EH (cell line): ENCODE measurements around the gene MKNK2.
"Not testable (repeated sequence)": the region's sequence is repeated elsewhere in the genome, so short reads cannot be mapped to it uniquely, and the experiment has no call there.

Experiments used
- DNase-seq: peaks from one replicate; pipeline ENCODE4 v3.0.0-alpha.2; 2015; ENCODE audit warnings: low read depth

The MKNK2 gene

DNA sequence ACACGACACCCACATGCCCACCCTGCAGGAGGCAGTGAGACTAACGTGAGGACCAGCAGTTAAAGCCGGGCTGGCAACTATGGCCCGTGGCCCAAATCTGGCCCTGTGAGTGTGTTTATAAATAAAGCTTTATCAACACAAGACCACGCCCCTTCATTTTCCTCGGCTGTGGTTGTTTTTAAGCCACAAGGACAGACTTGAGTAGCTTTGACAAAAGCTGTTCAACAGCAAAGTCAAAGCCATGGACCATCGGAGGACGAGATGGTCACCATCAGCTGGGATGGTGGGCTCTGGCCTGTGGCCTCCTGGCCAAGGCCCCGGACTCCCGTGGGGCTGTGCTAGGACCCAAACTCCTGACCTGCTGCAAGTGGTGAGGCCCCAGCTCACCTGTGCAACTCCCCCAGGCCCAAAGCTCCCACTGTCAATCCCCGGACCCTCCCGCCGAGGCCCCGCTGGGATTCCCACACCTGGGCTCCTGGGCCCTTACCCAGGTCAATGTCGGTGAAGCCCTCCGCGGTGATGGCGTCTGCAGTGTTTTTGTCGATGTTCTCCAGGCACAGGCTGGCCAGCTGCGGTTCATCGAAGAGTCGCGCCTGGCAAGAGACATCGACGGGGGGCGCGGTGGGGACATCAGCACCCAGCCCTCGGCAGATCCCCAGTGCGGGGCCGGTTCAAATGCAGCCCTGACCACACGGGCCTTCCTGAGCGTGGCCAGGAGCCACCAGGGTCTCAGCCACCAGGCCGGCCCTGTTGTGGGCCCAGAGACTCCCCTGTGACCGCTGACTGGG, 60.6 kb downstream of the MKNK2 start:
- no peak for DNase-seq

DNA sequence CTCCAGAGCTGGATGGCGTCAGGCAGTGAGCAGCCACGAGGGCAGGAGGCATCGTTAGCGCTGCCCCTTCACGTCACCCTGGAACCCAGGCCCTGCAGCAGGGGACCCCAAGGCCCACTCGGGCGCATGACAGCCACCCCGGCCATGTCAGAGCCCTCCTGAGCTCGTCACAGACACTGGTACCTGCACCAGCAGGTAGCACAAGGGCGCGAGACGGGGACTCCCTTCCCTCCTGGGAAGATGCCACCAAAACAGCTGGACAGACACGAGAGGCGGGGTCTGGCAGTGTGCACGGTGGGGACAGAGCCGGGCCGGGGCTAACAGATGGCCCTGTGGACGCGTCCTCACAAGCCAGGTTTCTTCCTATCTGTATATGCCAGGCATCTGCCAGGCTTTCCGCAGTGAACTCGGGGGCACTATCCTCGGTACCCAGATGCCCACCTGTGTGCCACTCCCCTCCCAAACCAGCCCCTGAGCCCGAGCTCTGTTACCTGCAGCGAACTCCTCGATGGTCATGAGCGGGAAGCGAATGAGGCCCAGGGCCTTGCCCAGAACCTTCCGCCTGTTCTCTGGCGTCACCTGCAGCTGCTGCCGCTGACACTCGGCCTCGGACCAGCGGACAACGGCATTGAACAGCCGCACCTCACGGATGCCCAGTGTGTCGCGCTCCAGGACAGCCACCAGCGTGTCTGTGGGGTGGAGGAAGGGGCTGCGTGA, 61.4 kb downstream of the MKNK2 start:
- DNase-seq = no peak

DNA sequence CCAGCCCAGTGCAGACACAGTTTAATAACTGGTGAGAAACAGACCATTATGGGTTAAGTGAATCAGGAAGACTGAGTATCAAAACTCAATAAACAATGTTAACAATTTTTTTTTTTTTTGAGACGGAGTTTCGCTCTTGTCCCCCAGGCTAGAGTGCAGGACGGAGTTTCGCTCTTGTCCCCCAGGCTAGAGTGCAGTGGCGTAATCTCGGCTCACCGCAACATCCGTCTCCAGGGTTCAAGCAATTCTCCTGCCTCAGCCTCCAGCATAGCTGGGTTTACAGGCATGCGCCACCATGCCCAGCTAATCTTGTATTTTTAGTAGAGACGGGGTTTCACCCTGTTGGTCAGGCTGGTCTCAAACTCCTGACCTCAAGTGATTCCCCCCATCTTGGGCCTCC, 62.6 kb downstream of the MKNK2 start:
- not testable (repeated sequence) for DNase-seq
